H9 (cell line): Measurements from ENCODE around the gene ZG16. TPM values are rescaled to one million over a fixed set of nuclear protein-coding genes. Genes with fewer than 3 reads are reported as not detected.
A peak's percentile ranks its signal among the peaks of the same experiment; 100 is the strongest.
"Not testable (repeated sequence)": the region's sequence is repeated elsewhere in the genome, so short reads cannot be mapped to it uniquely, and the experiment has no call there.

Experiments used
- DNase-seq: peaks from one replicate; pipeline ENCODE4 v3.0.0-alpha.2; 2017
- H2AFZ ChIP-seq: one replicate; pipeline ENCODE4 v1.6.1; 2013; ENCODE audit warnings: mild to moderate bottlenecking, low read length, control low read depth, moderate library complexity
- H2AK5ac ChIP-seq: 2 replicates; pipeline ENCODE4 v1.6.1; 2013; ENCODE audit warnings: low read length, control low read depth, mixed read lengths; ENCODE audit not compliant: insufficient read length
- H2BK120ac ChIP-seq: one replicate; pipeline ENCODE4 v1.6.1; 2013; ENCODE audit warnings: low read depth, mild to moderate bottlenecking, low read length, control low read depth, inconsistent platforms; ENCODE audit not compliant: poor library complexity, severe bottlenecking
- H2BK12ac ChIP-seq: 2 replicates; pipeline ENCODE4 v1.6.1; 2013; ENCODE audit warnings: low read length, control low read depth, mixed read lengths, low read depth; ENCODE audit not compliant: insufficient read length
- H2BK15ac ChIP-seq: 2 replicates; pipeline ENCODE4 v1.6.1; 2013; ENCODE audit warnings: low read depth, low read length, control low read depth
- H2BK20ac ChIP-seq: one replicate; pipeline ENCODE4 v1.6.1; 2013; ENCODE audit warnings: low read depth, mild to moderate bottlenecking, low read length, control low read depth, inconsistent platforms; ENCODE audit not compliant: poor library complexity, severe bottlenecking
- H2BK5ac ChIP-seq: 2 replicates; pipeline ENCODE4 v1.6.1; 2013; ENCODE audit warnings: low read length, control low read depth, mixed read lengths; ENCODE audit not compliant: insufficient read length
- H3K14ac ChIP-seq: 2 replicates; pipeline ENCODE4 v1.6.1; 2013; ENCODE audit warnings: low read length, control low read depth; ENCODE audit not compliant: insufficient read depth
- H3K18ac ChIP-seq: 2 replicates; pipeline ENCODE4 v1.6.1; 2013; ENCODE audit warnings: low read depth, mild to moderate bottlenecking, mixed read lengths, low read length, control low read depth; ENCODE audit not compliant: insufficient read length
- H3K23ac ChIP-seq: 2 replicates; pipeline ENCODE4 v1.6.1; 2013; ENCODE audit warnings: low read length, control low read depth, mixed read lengths, low read depth; ENCODE audit not compliant: insufficient read length
- H3K23me2 ChIP-seq: 2 replicates; pipeline ENCODE4 v1.6.1; 2013; ENCODE audit warnings: low read depth, mild to moderate bottlenecking, mixed read lengths, low read length, control low read depth; ENCODE audit not compliant: insufficient read length, poor library complexity, severe bottlenecking
- H3K27ac ChIP-seq: 2 replicates; pipeline ENCODE4 v1.5.1; 2013; ENCODE audit warnings: low read length, control low read depth, mixed read lengths, low read depth; ENCODE audit not compliant: insufficient read length
- H3K27me3 ChIP-seq: 2 replicates; pipeline ENCODE4 v1.6.1; 2013; ENCODE audit warnings: low read length, control low read depth, inconsistent platforms; ENCODE audit not compliant: insufficient read depth
- H3K4ac ChIP-seq: 2 replicates; pipeline ENCODE4 v1.6.1; 2013; ENCODE audit warnings: low read depth, mild to moderate bottlenecking, control low read depth, inconsistent platforms, low read length, moderate library complexity
- H3K4me1 ChIP-seq: 2 replicates; pipeline ENCODE4 v1.6.1; 2013; ENCODE audit warnings: low read length, control low read depth, inconsistent platforms; ENCODE audit not compliant: insufficient read depth
- H3K4me2 ChIP-seq: 2 replicates; pipeline ENCODE4 v1.6.1; 2013; ENCODE audit warnings: low read length, control low read depth, mixed read lengths; ENCODE audit not compliant: insufficient read length, insufficient read depth
- H3K56ac ChIP-seq: 2 replicates; pipeline ENCODE4 v1.6.1; 2013; ENCODE audit warnings: low read depth, mild to moderate bottlenecking, mixed read lengths, low read length, control low read depth; ENCODE audit not compliant: insufficient read length
- H3K79me1 ChIP-seq: 2 replicates; pipeline ENCODE4 v1.6.1; 2013; ENCODE audit warnings: low read depth, mild to moderate bottlenecking, moderate library complexity, low read length, control low read depth, inconsistent platforms; ENCODE audit not compliant: insufficient read depth, poor library complexity, severe bottlenecking
- H3K79me2 ChIP-seq: 2 replicates; pipeline ENCODE4 v1.6.1; 2013; ENCODE audit warnings: low read length, control low read depth, inconsistent platforms; ENCODE audit not compliant: insufficient read depth
- H3K9ac ChIP-seq: 2 replicates; pipeline ENCODE4 v1.6.1; 2013; ENCODE audit warnings: low read length, control low read depth, mixed read lengths; ENCODE audit not compliant: insufficient read length; ENCODE audit errors: extremely low read depth
- H3K9me3 ChIP-seq: one replicate; pipeline ENCODE4 v1.6.1; 2013; ENCODE audit warnings: low read depth, low read length, inconsistent platforms; ENCODE audit not compliant: control insufficient read depth
- H3T11ph ChIP-seq: one replicate; pipeline ENCODE4 v1.6.1; 2013; ENCODE audit warnings: mild to moderate bottlenecking, low read length, control low read depth, inconsistent platforms
- H4K20me1 ChIP-seq: one replicate; pipeline ENCODE4 v1.6.1; 2013; ENCODE audit not compliant: control insufficient read depth, insufficient read length, insufficient read depth
- H4K5ac ChIP-seq: 2 replicates; pipeline ENCODE4 v1.6.1; 2013; ENCODE audit warnings: low read depth, mild to moderate bottlenecking, mixed read lengths, low read length, control low read depth; ENCODE audit not compliant: insufficient read length
- H4K8ac ChIP-seq: replicated peaks from 2 replicates; pipeline ENCODE4 v1.6.1; 2013; ENCODE audit warnings: low read length, control low read depth, mixed read lengths, low read depth; ENCODE audit not compliant: insufficient read length
- H4K91ac ChIP-seq: 2 replicates; pipeline ENCODE4 v1.6.1; 2013; ENCODE audit warnings: low read depth, mild to moderate bottlenecking, moderate library complexity, mixed read lengths, low read length, control low read depth; ENCODE audit not compliant: insufficient read length
- H3K27ac Mint-ChIP-seq, 3 experiments: 2 replicates in 2 of 3; 3 replicates in 1 of 3; pipeline ENCODE4 v1.8.0; 2020 to 2021; ENCODE audit warnings: mixed read lengths in 3 of 3, mild to moderate bottlenecking in 1 of 3, moderate library complexity in 1 of 3
- H3K27me3 Mint-ChIP-seq: 2 replicates; pipeline ENCODE4 v1.8.0; 2021; ENCODE audit warnings: low read depth, mild to moderate bottlenecking, moderate library complexity, mixed read lengths
- H3K36me3 Mint-ChIP-seq, 3 experiments: 2 replicates in 2 of 3; 3 replicates in 1 of 3; pipeline ENCODE4 v1.8.0; 2020 to 2021; ENCODE audit warnings: low read depth in 3 of 3, mixed read lengths in 3 of 3; ENCODE audit not compliant: insufficient read depth in 1 of 3
- H3K4me1 Mint-ChIP-seq, 2 experiments: 2 replicates each; pipeline ENCODE4 v1.8.0; 2020; ENCODE audit warnings: mixed read lengths in 2 of 2
- H3K4me3 Mint-ChIP-seq, 2 experiments: 2 replicates in 1 of 2; 3 replicates in 1 of 2; pipeline ENCODE4 v1.8.0; 2020 to 2021; ENCODE audit warnings: mild to moderate bottlenecking in 2 of 2, mixed read lengths in 2 of 2, moderate library complexity in 1 of 2
- H3K9me3 Mint-ChIP-seq, 2 experiments: 2 replicates in 1 of 2; 3 replicates in 1 of 2; pipeline ENCODE4 v1.8.0; 2020; ENCODE audit warnings: mild to moderate bottlenecking in 2 of 2, mixed read lengths in 2 of 2, moderate library complexity in 1 of 2
- CTCF ChIP-seq: fragments of 200-600 bp; sonication (generic); conservative IDR thresholded peaks from 3 replicates; pipeline ENCODE4 v1.8.0; 2021; ENCODE audit warnings: antibody characterized with exemption, mild to moderate bottlenecking
- WGBS: extraction: QIAGEN DNeasy Blood & Tissue Kit; methylation state at CpG from one replicate; pipeline ENCODE4 v1.1.7; 2013; ENCODE audit warnings: missing lambda C conversion rate, low lambda C conversion rate, mixed read lengths; ENCODE audit not compliant: insufficient read length; ENCODE audit errors: extremely low coverage; 5-methylcytosine and 5-hydroxymethylcytosine counted together
- total RNA-seq: library from RNA; stranded (reverse); gene quantifications from 2 replicates; pipeline ENCODE4 v1.2.1, GENCODE V29; 2021

Gene ZG16
- total RNA-seq, 1 experiment from 2014 or later, result not detected

DNA sequence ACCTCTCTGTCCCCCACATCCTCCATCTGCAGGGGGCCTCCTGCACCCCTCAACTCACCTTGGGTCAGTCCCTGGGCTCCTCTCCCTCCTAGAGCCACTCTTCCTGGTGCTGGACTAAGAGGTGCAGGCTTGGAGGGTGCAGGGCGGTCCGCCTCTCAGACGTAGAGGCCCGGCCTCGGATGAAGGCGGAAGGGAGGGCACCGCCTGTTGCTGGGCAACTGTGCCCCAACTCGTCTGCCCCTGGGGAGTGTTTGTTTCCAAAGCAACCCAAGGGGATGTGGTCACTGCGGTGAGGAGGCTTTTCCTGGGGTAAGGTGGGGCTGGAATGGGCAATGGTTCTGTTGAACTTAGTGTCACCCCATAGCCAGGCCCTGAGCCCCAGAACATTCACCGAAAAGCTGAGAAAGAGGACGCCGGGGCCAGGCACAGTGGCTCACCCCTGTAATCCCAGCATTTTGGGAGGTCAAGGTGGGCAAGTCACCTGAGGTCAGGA lies 32.2 kb upstream of the ZG16 start, which contains the start of gene C16orf54:
Gene C16orf54 (minus strand): TSS at position 138 of the 493 bp plus-strand sequence. CDS start 1,039 bp downstream, outside the sequence.
- peaks cover 3% of the 10 kb centered on the region for H3K27me3 Mint-ChIP-seq
- no peak within 1 kb of the TSS for H2AK5ac ChIP-seq
- no peak within 1 kb of the TSS for H3K14ac ChIP-seq
- no CpG with 5 or more reads among the region's 12 CpGs for WGBS
- no peak within 1 kb of the TSS for H3K4me3 Mint-ChIP-seq
- TF ChIP-seq CTCF, result no peak
- H4K8ac ChIP-seq, result no peak within 1 kb of the TSS
- H3K27me3 ChIP-seq, result no peaks in the 10 kb centered on the region
- H2AFZ ChIP-seq, result no peak within 1 kb of the TSS
- no peak within 1 kb of the TSS for H4K5ac ChIP-seq
- H3K9ac ChIP-seq, result no peak within 1 kb of the TSS
- H3K79me2 ChIP-seq, result no peaks in the 10 kb centered on the region
- no peak within 1 kb of the TSS for H3K23ac ChIP-seq
- DNase-seq, result no peak
- peaks cover 9 to 19% of the 10 kb centered on the region in 2 experiments; a peak in 4 of 5 replicates for H3K9me3 Mint-ChIP-seq
- H3K4me2 ChIP-seq, result no peak within 1 kb of the TSS
- no peaks in the 10 kb centered on the region for H4K20me1 ChIP-seq
- no peak within 1 kb of the TSS for H2BK15ac ChIP-seq
- peak within 1 kb of the TSS in 2 of 3 experiments; percentile 57 to 75; a peak in 4 of 7 replicates for H3K27ac Mint-ChIP-seq
- H3T11ph ChIP-seq, result no peak within 1 kb of the TSS
- H3K56ac ChIP-seq, result no peak within 1 kb of the TSS
- no peak within 1 kb of the TSS for H3K27ac ChIP-seq
- no peaks in the 10 kb centered on the region for H3K23me2 ChIP-seq
- peaks cover 19 to 31% (median 27%) of the 10 kb centered on the region in 3 experiments for H3K36me3 Mint-ChIP-seq
- H3K9me3 ChIP-seq, result no peaks in the 10 kb centered on the region
- H2BK120ac ChIP-seq, result no peak within 1 kb of the TSS
- H3K18ac ChIP-seq, result peak within 1 kb of the TSS; percentile 46
- H2BK12ac ChIP-seq, result no peak within 1 kb of the TSS
- H2BK5ac ChIP-seq, result no peak within 1 kb of the TSS
- no peak within 1 kb of the TSS for H3K4ac ChIP-seq
- H2BK20ac ChIP-seq, result no peak within 1 kb of the TSS
- H3K4me1 Mint-ChIP-seq, result peaks cover 0 to 16% of the 10 kb centered on the region in 2 experiments; a peak in 3 of 4 replicates
- no peaks in the 10 kb centered on the region for H3K79me1 ChIP-seq
- no peaks in the 10 kb centered on the region for H3K4me1 ChIP-seq
- H4K91ac ChIP-seq, result no peak within 1 kb of the TSS

DNA sequence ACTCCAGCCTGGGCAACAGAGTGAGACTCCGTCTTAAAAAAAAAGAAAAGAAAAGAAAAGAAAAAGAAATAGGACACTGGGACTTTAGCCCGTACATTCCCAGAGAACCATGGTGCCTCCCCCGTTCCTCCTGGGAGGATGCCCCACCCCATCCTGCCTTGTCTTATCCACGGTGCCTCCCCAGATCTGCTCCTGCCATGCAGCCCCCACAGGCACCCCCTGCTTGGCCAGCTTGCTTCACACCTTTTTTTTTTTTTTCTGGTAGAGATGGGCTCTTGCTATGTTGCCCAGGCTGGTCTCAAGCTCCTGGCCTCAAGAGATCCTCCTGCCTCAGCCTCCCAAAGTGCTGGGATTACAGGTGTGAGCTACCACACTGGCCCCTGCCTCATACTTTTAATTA lies 31.5 kb upstream of the ZG16 start:
- H3K4me2 ChIP-seq, H3K79me1 ChIP-seq, H3K18ac ChIP-seq, H3K27me3 ChIP-seq, H4K8ac ChIP-seq, H3K27me3 Mint-ChIP-seq, H3K23me2 ChIP-seq, H3K9me3 ChIP-seq, H3K4me3 Mint-ChIP-seq, H3K56ac ChIP-seq, H3K4ac ChIP-seq, H3K23ac ChIP-seq, H3K14ac ChIP-seq, H3T11ph ChIP-seq, H3K79me2 ChIP-seq, H3K9ac ChIP-seq, H2BK15ac ChIP-seq, H3K27ac Mint-ChIP-seq, H4K20me1 ChIP-seq, H2BK120ac ChIP-seq, H3K27ac ChIP-seq, H2BK20ac ChIP-seq, H2AFZ ChIP-seq, H4K5ac ChIP-seq, H3K4me1 ChIP-seq, H2BK12ac ChIP-seq, DNase-seq, H2BK5ac ChIP-seq, H4K91ac ChIP-seq, H2AK5ac ChIP-seq: not testable (repeated sequence)
- WGBS, result no CpG with 5 or more reads among the region's 4 CpGs
- Mint-ChIP-seq H3K36me3 (peaks cover 15 to 25% (median 21%) of the 10 kb centered on the region in 3 experiments), H3K9me3 (peaks cover 9 to 19% of the 10 kb centered on the region in 2 experiments; a peak in 4 of 5 replicates), H3K4me1 (peaks cover 0 to 16% of the 10 kb centered on the region in 2 experiments; a peak in 3 of 4 replicates)
